Measurements from ENCODE around the gene TRIL.

TRIL gene

DNA sequence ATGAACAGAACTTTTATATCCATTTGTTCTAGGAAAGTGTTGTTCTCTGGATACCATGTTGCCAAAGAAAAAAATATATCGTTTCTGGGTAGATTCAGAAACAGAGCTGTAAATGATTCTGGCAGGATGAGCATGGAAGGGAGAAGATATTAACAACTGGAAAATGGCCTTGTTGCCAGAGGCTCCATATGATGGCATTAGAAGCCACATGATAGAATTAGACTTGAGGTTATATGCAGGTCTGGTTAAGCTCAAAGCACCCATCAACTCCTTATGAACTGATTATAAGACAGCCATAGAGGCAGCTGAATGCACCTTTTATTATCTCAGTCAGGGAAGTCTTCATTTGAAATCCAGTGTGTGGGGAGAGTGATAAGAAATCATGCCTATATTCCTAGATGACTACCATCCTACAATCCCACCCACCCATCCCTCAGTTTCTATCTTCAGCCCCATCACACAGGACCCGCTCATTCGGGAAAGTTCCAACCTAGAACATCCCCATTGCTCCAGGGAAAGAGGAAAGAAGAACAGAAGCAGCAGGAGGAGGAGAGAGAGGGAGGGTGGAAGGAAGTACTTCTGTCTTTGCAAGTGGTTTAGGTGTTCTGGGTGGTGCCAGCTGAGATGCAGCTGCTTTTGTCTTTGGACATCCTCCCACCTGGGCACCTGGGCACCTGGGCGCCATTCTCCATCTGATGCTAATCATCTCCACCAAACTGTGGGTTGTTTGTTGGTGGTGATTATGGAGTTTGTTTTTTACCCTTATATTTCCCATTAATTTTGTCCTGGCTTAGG, 25.5 kb upstream of the TRIL start:
- in situ Hi-C loops (cut with MboI; ENCODE audit: low sequenced_read_pairs), result no loop called here

- in situ Hi-C loops (cut with MboI; ENCODE audit: low sequenced_read_pairs), result no loop called here
Measured at GRCh38 chr7:28981161-28981465, 23.0 kb upstream of the TRIL start.

DNA sequence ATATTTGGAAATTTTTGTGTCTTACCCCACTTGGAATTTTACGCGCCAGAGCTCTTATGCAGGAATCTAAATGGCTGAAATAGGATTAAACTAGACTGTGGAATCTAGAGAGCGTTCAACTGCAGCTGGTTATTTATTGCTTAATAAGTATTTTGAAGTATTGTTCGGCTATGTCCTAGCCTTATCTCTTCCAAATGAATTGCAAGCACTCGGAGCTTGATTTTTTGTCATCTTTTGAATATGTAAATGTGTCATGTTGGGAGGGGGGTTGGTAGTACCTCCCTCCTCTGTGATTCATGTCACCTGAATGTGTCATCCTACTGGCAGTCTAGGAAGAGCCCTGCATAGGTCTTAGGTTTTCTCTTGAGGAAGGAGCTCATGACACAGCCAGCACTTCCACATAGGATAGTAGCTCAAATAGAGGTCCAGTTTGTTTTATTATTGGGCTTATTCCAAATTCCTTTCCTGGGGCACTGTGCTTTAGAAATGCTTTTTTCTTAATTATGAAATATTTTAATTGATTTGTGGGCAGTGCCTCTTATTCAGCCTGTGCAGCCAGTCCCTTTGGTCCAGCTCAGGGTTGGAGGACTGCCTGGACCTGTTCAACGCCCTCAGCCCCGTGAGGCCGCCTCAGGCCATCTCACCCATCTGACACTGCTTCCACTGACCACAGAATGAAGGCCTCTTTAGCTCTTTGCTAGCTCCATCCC, 22.5 kb upstream of the TRIL start:
- in situ Hi-C loops (cut with MboI; ENCODE audit: low sequenced_read_pairs), result no loop called here

GRCh38 chr7:28979776-28980175, 21.6 kb upstream of the TRIL start:
- in situ Hi-C loops (cut with MboI; ENCODE audit: low sequenced_read_pairs), result no loop called here

GRCh38 chr7:28977881-28978280, 19.8 kb upstream of the TRIL start:
- in situ Hi-C loops (cut with MboI; ENCODE audit: low sequenced_read_pairs), result no loop called here

GRCh38 chr7:28976022-28976421, 17.9 kb upstream of the TRIL start:
- in situ Hi-C loops (cut with MboI; ENCODE audit: low sequenced_read_pairs), result no loop called here

GRCh38 chr7:28973591-28973990, 15.5 kb upstream of the TRIL start:
- in situ Hi-C loops (cut with MboI; ENCODE audit: low sequenced_read_pairs), result no loop called here

DNA sequence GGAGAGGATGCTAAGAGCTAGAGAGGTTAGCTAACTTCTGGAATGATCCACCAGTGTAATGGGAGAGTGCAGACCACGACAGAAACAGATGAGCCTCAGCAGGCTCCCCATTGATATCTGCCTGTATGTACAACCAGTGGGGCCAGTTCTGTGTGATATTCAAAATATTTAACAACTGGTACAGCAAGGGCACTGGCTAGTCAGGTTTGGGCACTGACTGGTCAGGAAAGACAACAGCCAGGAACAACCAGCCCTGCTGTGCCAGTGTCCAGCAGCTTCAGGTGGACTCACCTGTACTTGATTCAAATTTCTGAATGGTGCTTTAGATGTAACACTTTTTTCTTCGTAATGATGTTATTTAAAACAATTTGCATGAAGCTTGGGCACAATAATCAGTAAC, 5.9 kb upstream of the TRIL start:
- in situ Hi-C loops (cut with MboI; ENCODE audit: low sequenced_read_pairs), result no loop called here

DNA sequence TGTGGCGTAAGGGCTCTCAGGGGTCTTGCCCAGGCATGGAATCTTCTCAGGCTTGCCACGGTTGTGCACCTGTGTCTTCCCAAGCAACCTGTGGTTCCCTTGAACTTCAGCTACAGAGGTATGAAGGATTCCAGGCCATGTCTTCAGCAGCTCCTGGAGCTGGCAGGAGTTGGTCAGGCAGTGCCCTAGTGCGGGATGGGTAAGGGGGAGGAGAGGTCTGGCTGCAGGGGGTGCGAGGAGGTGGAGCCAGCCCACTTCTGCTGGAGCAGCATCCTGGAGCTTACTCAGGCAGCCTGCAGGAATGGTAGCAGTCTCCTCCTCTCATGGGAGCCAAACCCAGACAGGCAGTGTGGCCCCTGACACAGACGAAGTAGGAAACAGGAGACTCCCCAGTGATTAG, 3.8 kb upstream of the TRIL start:
- in situ Hi-C loops (cut with MboI; ENCODE audit: low sequenced_read_pairs), result no loop called here

DNA sequence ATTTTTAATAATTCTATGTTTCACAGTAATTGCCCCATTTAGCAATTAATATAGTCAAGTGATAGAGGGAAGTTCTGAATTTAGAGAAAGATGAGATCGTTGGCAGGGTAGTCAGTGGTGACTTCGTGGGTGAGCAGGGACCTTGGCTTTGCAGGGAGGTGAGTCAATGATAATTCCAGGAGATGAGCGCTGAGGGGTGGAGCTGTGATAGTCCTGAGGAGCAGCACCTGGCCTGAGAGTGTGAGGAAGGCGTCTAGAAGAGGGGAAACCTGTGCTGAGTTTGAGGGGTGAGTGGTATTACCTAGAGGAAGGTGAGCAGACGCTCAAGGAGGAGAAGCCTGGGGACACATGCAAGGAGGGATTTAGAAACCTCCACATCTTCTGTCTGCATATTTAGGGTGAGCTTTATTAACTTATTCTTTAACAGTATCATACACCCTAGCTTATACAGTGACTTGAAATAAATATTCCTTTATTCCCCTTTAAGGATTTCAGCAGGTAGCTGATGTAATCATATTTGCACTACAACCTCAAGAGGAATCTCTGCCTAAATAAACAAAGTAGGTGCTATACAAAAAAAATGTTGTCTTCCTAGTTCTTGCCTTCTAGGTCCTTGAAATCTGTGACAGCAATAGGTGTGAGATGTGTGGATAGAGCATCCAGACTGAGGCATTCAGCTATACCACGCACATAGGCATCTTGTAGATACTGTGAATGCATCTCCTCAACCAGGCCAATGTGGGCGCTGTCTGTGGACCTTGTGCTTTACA, 2.1 kb upstream of the TRIL start:
- in situ Hi-C loops (cut with MboI; ENCODE audit: low sequenced_read_pairs), result no loop called here

- in situ Hi-C loops (cut with MboI; ENCODE audit: low sequenced_read_pairs), result no loop called here
Measured at GRCh38 chr7:28958980-28959347, 834 bp upstream of the TRIL start.

DNA sequence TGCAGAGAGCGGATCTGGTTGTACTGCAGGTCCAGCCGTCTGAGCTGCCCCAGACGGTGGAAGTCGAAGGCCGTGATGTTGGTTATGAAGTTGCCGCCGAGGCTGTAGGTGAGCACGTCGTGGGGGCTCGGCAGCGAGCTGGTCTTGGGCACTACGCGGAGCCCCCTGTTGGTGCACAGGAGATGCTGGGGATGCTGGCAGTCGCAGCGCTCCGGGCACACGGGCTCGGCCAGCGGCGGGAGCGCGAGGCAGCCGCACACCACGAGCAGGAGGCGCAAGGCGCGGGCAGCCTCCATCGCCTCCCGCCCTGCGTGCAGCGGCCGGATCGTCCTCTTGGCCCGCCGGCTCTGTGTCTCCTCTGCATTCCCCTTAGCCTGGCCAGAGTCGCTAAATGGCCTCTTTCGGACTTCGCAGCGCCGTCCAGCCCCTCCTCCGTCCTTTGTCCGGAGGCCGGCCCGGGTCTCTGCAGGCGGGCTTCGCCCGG, 337 bp downstream of the TRIL start:
- in situ Hi-C loops (cut with MboI; ENCODE audit: low sequenced_read_pairs), result no loop called here

DNA sequence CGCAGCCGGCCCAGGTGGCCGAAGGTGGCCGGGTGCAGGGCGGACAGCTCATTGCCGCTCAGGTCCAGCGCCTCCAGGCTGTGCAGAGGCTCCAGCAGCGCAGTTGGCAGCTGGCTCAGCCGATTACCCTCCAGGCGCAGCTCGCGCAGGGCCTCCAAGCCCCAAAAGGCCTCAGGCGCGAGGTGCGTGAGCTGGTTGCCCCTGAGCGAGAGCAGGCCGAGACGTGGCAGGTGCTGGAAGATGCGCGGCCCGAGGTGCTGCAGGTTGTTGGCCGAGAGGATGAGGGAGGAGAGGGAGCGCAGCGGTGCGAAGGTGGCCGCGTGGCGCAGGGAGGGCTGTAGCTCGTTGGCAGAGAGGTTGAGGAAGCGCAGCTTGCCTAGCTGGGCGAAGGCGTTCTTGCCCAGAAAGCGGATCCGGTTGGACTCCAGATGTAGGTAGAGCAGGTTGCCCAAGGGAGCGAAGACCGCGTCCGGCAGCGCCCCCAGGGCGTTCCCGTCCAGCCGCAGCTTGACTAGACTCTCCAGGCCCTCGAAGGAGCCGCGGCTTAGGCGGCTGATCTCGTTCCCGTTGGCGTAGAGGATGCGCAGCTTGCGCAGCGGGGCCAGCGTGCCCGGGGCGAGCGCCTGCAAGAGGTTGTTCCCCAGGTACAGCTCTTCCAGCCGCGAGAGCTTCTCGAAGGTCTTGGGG, 923 bp downstream of the TRIL start:
- in situ Hi-C loops (cut with MboI; ENCODE audit: low sequenced_read_pairs), result no loop called here

DNA sequence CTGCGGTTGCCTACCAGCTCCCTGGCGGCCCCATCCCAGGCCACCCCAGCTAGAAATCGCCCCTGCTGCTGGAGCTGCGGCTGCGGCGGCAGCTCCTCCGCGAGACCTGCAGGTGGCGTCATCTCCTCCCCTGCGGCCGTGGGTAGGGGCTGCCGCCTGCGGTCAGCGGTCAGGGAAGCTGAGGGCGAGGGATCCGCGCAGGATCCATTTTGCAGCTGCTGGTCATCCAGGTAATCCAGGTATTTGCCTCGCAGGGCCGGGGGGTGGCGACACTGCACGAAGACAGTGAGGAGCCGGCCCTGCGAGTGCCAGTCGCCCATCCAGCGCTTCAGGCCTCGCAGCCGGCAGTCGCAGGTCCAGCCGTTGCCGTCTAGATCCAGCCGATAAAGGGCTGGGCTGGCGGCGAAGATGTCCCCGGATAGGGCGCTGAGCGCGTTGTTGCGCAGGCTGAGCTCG, 1.5 kb downstream of the TRIL start:
- in situ Hi-C loops (cut with MboI; ENCODE audit: low sequenced_read_pairs), result no loop called here

GRCh38 chr7:28955718-28956607, 2.2 kb downstream of the TRIL start:
- in situ Hi-C loops (cut with MboI; ENCODE audit: low sequenced_read_pairs), result no loop called here

- in situ Hi-C loops (cut with MboI; ENCODE audit: low sequenced_read_pairs), result no loop called here
Measured at GRCh38 chr7:28955356-28955717, 2.8 kb downstream of the TRIL start.

DNA sequence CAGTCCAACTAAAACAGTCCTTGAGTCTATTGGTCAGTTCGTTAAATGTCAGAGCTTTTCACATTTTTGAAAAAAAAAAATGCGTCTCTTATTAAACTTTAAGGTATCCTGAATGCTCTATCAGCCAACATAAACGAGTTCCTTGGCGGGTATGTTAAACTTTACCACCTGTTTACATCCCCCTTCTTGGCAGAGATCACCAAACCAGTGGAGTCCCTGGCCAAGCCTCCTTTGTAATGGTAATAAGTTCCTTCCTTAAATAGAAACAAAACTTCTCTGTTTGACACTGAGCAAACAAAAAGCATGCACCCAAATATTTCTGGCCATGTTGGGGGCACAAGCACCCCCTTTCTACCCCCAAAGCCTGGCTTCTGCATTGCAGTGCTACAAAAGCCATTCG, 3.2 kb downstream of the TRIL start:
- in situ Hi-C loops (cut with MboI; ENCODE audit: low sequenced_read_pairs), result no loop called here

DNA sequence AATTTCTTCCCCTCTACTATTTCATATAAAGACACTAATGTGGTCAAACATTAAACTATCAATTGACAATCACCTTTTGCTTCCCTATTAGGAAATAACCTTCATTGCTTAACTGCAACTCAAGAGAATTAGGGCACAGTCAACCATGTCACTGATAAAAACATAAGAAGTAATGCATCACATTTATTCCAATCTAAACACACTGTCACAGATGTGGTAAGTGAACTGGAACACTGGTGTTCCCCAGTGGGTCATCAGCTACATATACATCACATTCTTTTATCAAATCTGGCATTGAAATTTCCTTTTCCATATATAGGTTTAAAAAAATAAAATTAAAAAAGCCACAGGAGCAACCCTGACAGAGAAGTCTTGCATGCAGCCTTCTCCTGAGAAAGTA, 3.7 kb downstream of the TRIL start:
- in situ Hi-C loops (cut with MboI; ENCODE audit: low sequenced_read_pairs), result no loop called here

GRCh38 chr7:28953633-28954032, 4.5 kb downstream of the TRIL start:
- in situ Hi-C loops (cut with MboI; ENCODE audit: low sequenced_read_pairs), result no loop called here

GRCh38 chr7:28942168-28942567, 16.0 kb downstream of the TRIL start:
- in situ Hi-C loops (cut with MboI; ENCODE audit: low sequenced_read_pairs), result no loop called here
